K562 (cell line): ENCODE results near the gene XPO4. TPM values are rescaled to one million over a fixed set of nuclear protein-coding genes. Genes with fewer than 3 reads are reported as not detected.

Source experiments
- ATAC-seq: fragments of 200-7000 bp; cut with Tn5 transposase; 3 replicates; pipeline ENCODE4 v1.9.1; 2020; ENCODE audit warnings: moderate library complexity
- BruUV-seq: library from RNA; stranded (reverse); fragments of 400-500 nt; replicated peaks from 2 replicates; lab custom pipeline; 2021; lab: Mats Ljungman, UMichigan
- CTCF ChIA-PET: fragments of 300-600 bp; formaldehyde crosslinking; extraction: SDS; loops from one replicate; lab custom pipeline; 2021; ENCODE audit warnings: low intra/inter-chr PET ratio; lab: Yijun Ruan, JAX
- POLR2A ChIA-PET: fragments of 300-600, 350-650 bp; sonication (Branson Sonifier 250); formaldehyde crosslinking; extraction: SDS; loops from one replicate; lab custom pipeline; 2021; ENCODE audit warnings: antibody characterized with exemption, inconsistent platforms; lab: Yijun Ruan, JAX
- DNase-seq, 4 experiments: peaks; one replicate each; pipeline versions ENCODE4 v3.0.0 to v3.0.0-alpha.2; 2011 to 2018; ENCODE audit warnings: low spot score in 3 of 4, mixed read lengths in 3 of 4; ENCODE audit errors: extremely low read depth in 1 of 4
- FAIRE-seq: peaks from 2 replicates; lab custom pipeline; 2011; peaks lifted over from hg19 to GRCh38; lab: Jason Lieb, UNC
- H2AFZ ChIP-seq: 2 replicates; pipeline ENCODE4 v1.6.0; 2011; ENCODE audit warnings: low read depth, low read length, control low read depth, inconsistent platforms
- H3K27ac ChIP-seq: fragments of 200-600 bp; 3 replicates; pipeline ENCODE4 v1.8.0; 2011; ENCODE audit warnings: low read depth, mild to moderate bottlenecking, control low read depth, inconsistent platforms, low read length, moderate library complexity, mixed read lengths; ENCODE audit errors: extremely low read depth
- H3K27me3 ChIP-seq, 2 experiments: fragments of 300-600 bp in 1 of 2; 2 replicates in 1 of 2; 3 replicates in 1 of 2; pipeline versions ENCODE4 v1.6.0 to v1.8.0; 2011; ENCODE audit warnings: inconsistent platforms in 2 of 2, low read length in 2 of 2, mild to moderate bottlenecking in 1 of 2, mixed read lengths in 1 of 2, moderate library complexity in 1 of 2; ENCODE audit not compliant: control insufficient read depth in 2 of 2, insufficient read depth in 2 of 2
- H3K36me3 ChIP-seq: fragments of 300-600 bp; 3 replicates; pipeline ENCODE4 v1.8.0; 2011; ENCODE audit warnings: mild to moderate bottlenecking, low read length, inconsistent platforms; ENCODE audit not compliant: control insufficient read depth, insufficient read depth
- H3K4me1 ChIP-seq, 2 experiments: fragments of 200-600 bp in 1 of 2; replicated peaks in 1 of 2; 2 replicates in 1 of 2; 3 replicates in 1 of 2; pipeline versions ENCODE4 v1.5.1 to v1.8.0; 2011; ENCODE audit warnings: inconsistent platforms in 2 of 2, low read length in 2 of 2, mild to moderate bottlenecking in 1 of 2, mixed read lengths in 1 of 2, moderate library complexity in 1 of 2; ENCODE audit not compliant: control insufficient read depth in 2 of 2, insufficient read depth in 2 of 2
- H3K4me2 ChIP-seq: 2 replicates; pipeline ENCODE4 v1.6.1; 2011; ENCODE audit warnings: low read length, control low read depth, inconsistent platforms, mixed read lengths; ENCODE audit not compliant: insufficient read depth
- H3K4me3 ChIP-seq: fragments of 200-600 bp; sonication (generic), shearing (Covaris generic); 2 replicates; pipeline ENCODE4 v1.5.1; 2016; ENCODE audit warnings: control low read depth, inconsistent platforms
- H3K79me2 ChIP-seq: fragments of 200-600 bp; 3 replicates; pipeline ENCODE4 v1.8.0; 2011; ENCODE audit warnings: low read length, inconsistent platforms; ENCODE audit not compliant: control insufficient read depth, insufficient read depth
- H3K9ac ChIP-seq, 2 experiments: 2 replicates each; pipeline versions ENCODE4 v1.6.0 to v1.6.1; 2011; ENCODE audit warnings: low read depth in 2 of 2, low read length in 2 of 2, control low read depth in 1 of 2, inconsistent platforms in 1 of 2, mild to moderate bottlenecking in 1 of 2, mixed read lengths in 1 of 2; ENCODE audit not compliant: insufficient read depth in 1 of 2
- H3K9me1 ChIP-seq: one replicate; pipeline ENCODE4 v1.6.0; 2011; ENCODE audit warnings: inconsistent platforms, mild to moderate bottlenecking, low read length, moderate library complexity; ENCODE audit not compliant: control insufficient read depth, insufficient read depth
- H3K9me3 ChIP-seq: replicated peaks from 2 replicates; pipeline ENCODE4 v1.5.1; 2011; ENCODE audit warnings: low read depth, low read length, inconsistent platforms; ENCODE audit not compliant: control insufficient read depth, insufficient read depth
- H4K20me1 ChIP-seq: replicated peaks from 2 replicates; pipeline ENCODE4 v1.6.1; 2011; ENCODE audit warnings: low read length, inconsistent platforms, mixed read lengths; ENCODE audit not compliant: control insufficient read depth, insufficient read depth
- CHCHD3 ChIP-seq: fragments of 250-450 bp; sonication (Bioruptor Pico); IDR thresholded peaks from 2 replicates; pipeline ENCODE4 v2.1.2; 2022; ENCODE audit warnings: mild to moderate bottlenecking
- FOXJ2 ChIP-seq: fragments of 200-800 bp; sonication (Bioruptor generic); IDR thresholded peaks from 2 replicates; pipeline ENCODE4 v1.6.1; 2016; ENCODE audit warnings: missing genetic modification characterization, missing compliant biosample characterization
- GTF2F1 ChIP-seq: IDR thresholded peaks from 2 replicates; pipeline ENCODE4 v1.6.1; 2011; ENCODE audit warnings: low read depth, low read length, improper control_type of control experiment
- HEY1 ChIP-seq: fragments of 250-450 bp; sonication (Bioruptor Pico); IDR thresholded peaks from 2 replicates; pipeline ENCODE4 v1.5.0; 2020; ENCODE audit warnings: mild to moderate bottlenecking, moderate library complexity, borderline replicate concordance
- HIVEP1 ChIP-seq: fragments of 250-450 bp; sonication (Bioruptor Pico); IDR thresholded peaks from 2 replicates; pipeline ENCODE4 v1.4.0; 2020; ENCODE audit warnings: mild to moderate bottlenecking
- NFXL1 ChIP-seq: fragments of 450-650 bp; formaldehyde crosslinking; IDR thresholded peaks from 2 replicates; pipeline ENCODE4 v1.4.0; 2021; ENCODE audit warnings: mild to moderate bottlenecking
- POLR3G ChIP-seq: IDR thresholded peaks from 2 replicates; pipeline ENCODE4 v1.6.1; 2011; ENCODE audit not compliant: insufficient read length, insufficient replicate concordance; ENCODE audit errors: extremely low read depth
- RBM14 ChIP-seq: fragments of 200-400 bp; formaldehyde crosslinking; IDR thresholded peaks from 2 replicates; pipeline ENCODE4 v1.6.1; 2018; ENCODE audit warnings: low read depth, mild to moderate bottlenecking, low read length, moderate library complexity, borderline replicate concordance; ENCODE audit not compliant: insufficient read depth
- WGBS: fragments of 100-300 bp; shearing (Covaris generic); methylation state at CpG from one replicate; pipeline ENCODE4 v1.1.6; 2016; ENCODE audit warnings: low coverage, mixed read lengths; ENCODE audit not compliant: insufficient coverage; ENCODE audit errors: missing lambda C conversion rate; 5-methylcytosine and 5-hydroxymethylcytosine counted together
- in situ Hi-C: fragments of 300-500 bp; cut with MboI; formaldehyde crosslinking; loops from 4 replicates; pipeline ENCODE4 v1.15.0; 2018; ENCODE audit warnings: inconsistent platforms, mixed read lengths
- intact Hi-C: fragments of 100-400 bp; cut with micrococcal nuclease; formaldehyde crosslinking; loops from 2 replicates; pipeline ENCODE4 v1.14.2; 2022
- polyA plus RNA-seq, 8 experiments: library from polyadenylated mRNA; depleted of rRNA in 4 of 8; stranded (reverse) in 5 of 8; unstranded in 3 of 8; fragments of >200 nt; fragmentation: Nextera tagmentation in 2 of 8; fragmentation: Illumina TruSeq in 1 of 8; extraction: Ambion mirVana in 2 of 8; extraction: Trizol in 1 of 8; gene quantifications; 2 replicates each; pipeline versions ENCODE4 v1.2.1 to v1.2.3, GENCODE V29; 2011 to 2014; ENCODE audit warnings: inconsistent platforms in 1 of 8, missing spikeins in 1 of 8
- total RNA-seq, 7 experiments: library from RNA; depleted of rRNA in 6 of 7; stranded (reverse); fragments of >200 nt in 6 of 7; fragmentation: Illumina TruSeq in 2 of 7; extraction: Trizol in 2 of 7; gene quantifications; 2 replicates each; pipeline versions ENCODE4 v1.2.1 to v1.2.3, GENCODE V29; 2011 to 2021; ENCODE audit warnings: low replicate concordance in 1 of 7

XPO4 gene
- total and polyA plus RNA-seq, 9 of the 15 experiments (the other 6 are each of a cell fraction or from before 2014, with no cell fraction given), result 5.5 to 25.1 (median 17.5) TPM

- FAIRE-seq (no peak), ATAC-seq (no peak), DNase-seq (no peak)
- ChIA-PET CTCF (no interaction called here), POLR2A (interaction anchor here (1.2 kb wide), 1 partner anchor 10 kb away, joined by 4 read pairs; no protein-coding TSS in a partner anchor)
- TF ChIP-seq HIVEP1 (no peak), FOXJ2 (no peak), POLR3G (no peak), RBM14 (no peak), CHCHD3 (CRISPR knock-in tag) (no peak), HEY1 (no peak), NFXL1 (CRISPR knock-in tag) (no peak), GTF2F1 (no peak)
- Histone ChIP-seq H2AFZ (no peak overlapping the region), H3K9me3 (no peaks in the 10 kb centered on the region), H3K4me3 (no peak overlapping the region), H3K27me3 (no peaks in the 10 kb centered on the region), H3K79me2 (peaks cover 11% of the 10 kb centered on the region), H3K9ac (no peak overlapping the region), H3K36me3 (peaks cover 44% of the 10 kb centered on the region), H4K20me1 (no peaks in the 10 kb centered on the region), H3K4me2 (no peak overlapping the region), H3K9me1 (no peaks in the 10 kb centered on the region), H3K27ac (no peak overlapping the region), H3K4me1 (no peaks in the 10 kb centered on the region)
- in situ Hi-C loops (no loop called here), intact Hi-C loops (no loop called here)
- BruUV-seq, result no TSS peak
- 50% methylated on average over 1 of the region's 1 CpG for WGBS
Observed at GRCh38 chr13:20815464-20815863, 87.1 kb downstream of the XPO4 start.
